ENCODE data around the gene RIC8B. TPM values are rescaled to one million over a fixed set of nuclear protein-coding genes. Genes with fewer than 3 reads are reported as not detected.

The RIC8B gene
- polyA plus RNA-seq, 1 donor (not counting 4 experiments of a cell fraction or from before 2014, with no cell fraction given), result 6.8 TPM

DNA sequence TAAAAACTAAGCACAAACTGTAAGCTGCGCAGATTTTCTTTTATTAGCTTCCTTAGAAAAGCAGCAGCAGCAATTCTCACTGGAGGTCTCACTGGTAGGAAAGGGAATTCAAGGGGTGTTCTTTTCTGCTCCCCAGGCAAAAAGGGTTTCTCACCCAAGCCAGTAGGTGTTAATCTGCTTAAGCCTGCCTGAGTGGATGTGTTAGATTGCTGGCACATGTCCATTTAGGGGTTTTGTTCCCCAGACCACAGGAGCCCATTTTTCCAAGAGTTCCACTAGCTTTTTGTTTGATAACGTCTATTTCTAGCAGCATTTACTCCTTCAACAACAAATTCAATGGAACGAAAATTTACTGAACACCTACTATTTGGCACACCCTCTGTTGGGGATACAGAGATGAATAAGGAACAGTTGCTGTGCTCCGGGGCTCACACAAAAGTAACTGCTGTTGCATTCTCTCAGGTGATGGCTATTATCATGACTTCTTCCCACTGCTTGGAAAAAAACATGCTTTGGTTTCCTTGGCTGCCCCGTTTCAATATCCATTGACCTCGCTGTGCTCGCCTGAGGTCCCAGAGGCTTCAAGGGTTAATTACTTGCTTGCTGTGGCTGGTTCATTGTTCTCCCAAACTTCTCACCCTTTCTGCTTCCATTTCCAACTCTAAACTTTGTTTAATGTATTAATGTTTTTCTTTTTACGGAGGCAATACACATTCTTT, 31.1 kb upstream of the RIC8B start:
- dilution Hi-C loops (cut with MboI; ENCODE audit: extremely low pct_ligation_motif_present, low sequenced_read_pairs), result no loop called here
- Histone ChIP-seq H3K9me1 (ENCODE audit: control insufficient read depth, extremely low read depth, insufficient read depth, low read length) (no peaks in the 10 kb centered on the region), H3K4me3 (ENCODE audit: control insufficient read depth in 2 of 3, extremely low read depth in 1 of 3, insufficient read depth in 2 of 3, low read depth in 1 of 3, low read length in 3 of 3) (no peak overlapping the region), H3K4me2 (ENCODE audit: control insufficient read depth, extremely low read depth, insufficient read depth, low read depth, low read length) (no peak overlapping the region), H3K36me3 (ENCODE audit: control insufficient read depth in 2 of 2, extremely low read depth in 1 of 2, insufficient read depth in 2 of 2, low read length in 2 of 2) (no peaks in the 10 kb centered on the region), H3K79me2 (ENCODE audit: control insufficient read depth, insufficient read depth, low read length) (no peaks in the 10 kb centered on the region), H2AFZ (ENCODE audit: control insufficient read depth, low read length) (no peak overlapping the region), H3K9me3 (ENCODE audit: control insufficient read depth, low read depth, low read length) (no peaks in the 10 kb centered on the region), H3K4me1 (ENCODE audit: control insufficient read depth, extremely low read depth, insufficient read depth, low read length) (no peaks in the 10 kb centered on the region), H3K27ac (ENCODE audit: control insufficient read depth, insufficient read depth, low read length) (no peak overlapping the region), H4K20me1 (ENCODE audit: control insufficient read depth, extremely low read depth, insufficient read depth, low read length) (no peaks in the 10 kb centered on the region), H3K27me3 (ENCODE audit: control insufficient read depth, extremely low read depth, insufficient read depth, low read length) (peaks cover 9% of the 10 kb centered on the region), H3K9ac (ENCODE audit: control insufficient read depth, extremely low read depth, insufficient read depth, low read length) (no peak overlapping the region)
- TF ChIP-seq, protein P1, sequence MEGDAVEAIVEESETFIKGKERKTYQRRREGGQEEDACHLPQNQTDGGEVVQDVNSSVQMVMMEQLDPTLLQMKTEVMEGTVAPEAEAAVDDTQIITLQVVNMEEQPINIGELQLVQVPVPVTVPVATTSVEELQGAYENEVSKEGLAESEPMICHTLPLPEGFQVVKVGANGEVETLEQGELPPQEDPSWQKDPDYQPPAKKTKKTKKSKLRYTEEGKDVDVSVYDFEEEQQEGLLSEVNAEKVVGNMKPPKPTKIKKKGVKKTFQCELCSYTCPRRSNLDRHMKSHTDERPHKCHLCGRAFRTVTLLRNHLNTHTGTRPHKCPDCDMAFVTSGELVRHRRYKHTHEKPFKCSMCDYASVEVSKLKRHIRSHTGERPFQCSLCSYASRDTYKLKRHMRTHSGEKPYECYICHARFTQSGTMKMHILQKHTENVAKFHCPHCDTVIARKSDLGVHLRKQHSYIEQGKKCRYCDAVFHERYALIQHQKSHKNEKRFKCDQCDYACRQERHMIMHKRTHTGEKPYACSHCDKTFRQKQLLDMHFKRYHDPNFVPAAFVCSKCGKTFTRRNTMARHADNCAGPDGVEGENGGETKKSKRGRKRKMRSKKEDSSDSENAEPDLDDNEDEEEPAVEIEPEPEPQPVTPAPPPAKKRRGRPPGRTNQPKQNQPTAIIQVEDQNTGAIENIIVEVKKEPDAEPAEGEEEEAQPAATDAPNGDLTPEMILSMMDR (optimal IDR thresholded peaks at IDR 0.05 in 1 of 3, IDR thresholded peaks at IDR 0.05 in 1 of 3, conservative IDR thresholded peaks at IDR 0.05 in 1 of 3; ENCODE audit: extremely low read depth in 1 of 3, insufficient read depth in 2 of 3, low read length in 3 of 3), result no peak
- no peak for TF ChIP-seq EZH2 (IDR thresholded peaks at IDR 0.05; ENCODE audit: low read length)
- FAIRE-seq (no peak), DNase-seq (ENCODE audit: low read depth, low spot score) (no peak)

DNA sequence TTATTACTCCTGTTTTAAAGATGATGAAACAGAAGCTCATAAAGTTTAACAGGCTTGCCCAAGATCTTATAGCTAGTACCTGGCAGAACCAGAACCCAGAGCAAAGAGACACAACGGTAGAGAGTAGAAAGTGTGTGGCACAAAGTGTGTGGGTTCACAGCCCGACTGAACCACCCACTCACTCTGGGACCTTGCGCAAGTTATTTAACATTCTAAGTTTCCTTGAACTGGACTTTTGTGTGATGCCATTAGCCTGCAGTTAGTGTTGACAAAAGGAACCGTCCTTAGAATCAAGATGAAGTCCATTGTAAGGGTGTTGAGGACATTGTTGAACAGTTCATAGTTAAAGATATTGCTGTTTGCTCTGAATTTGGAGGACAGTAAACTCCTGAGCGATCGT, 29.9 kb upstream of the RIC8B start:
- no peaks in the 10 kb centered on the region for H4K20me1 ChIP-seq (ENCODE audit: control insufficient read depth, extremely low read depth, insufficient read depth, low read length)
- H3K79me2 ChIP-seq (ENCODE audit: control insufficient read depth, insufficient read depth, low read length), result no peaks in the 10 kb centered on the region
- no peaks in the 10 kb centered on the region for H3K9me3 ChIP-seq (ENCODE audit: control insufficient read depth, low read depth, low read length)
- no peak for FAIRE-seq
- TF ChIP-seq EZH2 (IDR thresholded peaks at IDR 0.05; ENCODE audit: low read length), result no peak
- TF ChIP-seq, protein P1 (optimal IDR thresholded peaks at IDR 0.05 in 1 of 3, IDR thresholded peaks at IDR 0.05 in 1 of 3, conservative IDR thresholded peaks at IDR 0.05 in 1 of 3; ENCODE audit: extremely low read depth in 1 of 3, insufficient read depth in 2 of 3, low read length in 3 of 3), result no peak
- H3K9me1 ChIP-seq (ENCODE audit: control insufficient read depth, extremely low read depth, insufficient read depth, low read length), result no peaks in the 10 kb centered on the region
- H3K36me3 ChIP-seq (ENCODE audit: control insufficient read depth in 2 of 2, extremely low read depth in 1 of 2, insufficient read depth in 2 of 2, low read length in 2 of 2), result no peaks in the 10 kb centered on the region
- dilution Hi-C loops (cut with MboI; ENCODE audit: extremely low pct_ligation_motif_present, low sequenced_read_pairs), result no loop called here
- H3K4me3 ChIP-seq (ENCODE audit: control insufficient read depth in 2 of 3, extremely low read depth in 1 of 3, insufficient read depth in 2 of 3, low read depth in 1 of 3, low read length in 3 of 3), result no peak overlapping the region
- H3K27ac ChIP-seq (ENCODE audit: control insufficient read depth, insufficient read depth, low read length), result no peak overlapping the region
- no peak overlapping the region for H3K9ac ChIP-seq (ENCODE audit: control insufficient read depth, extremely low read depth, insufficient read depth, low read length)
- H3K4me2 ChIP-seq (ENCODE audit: control insufficient read depth, extremely low read depth, insufficient read depth, low read depth, low read length), result no peak overlapping the region
- no peak for DNase-seq (ENCODE audit: low read depth, low spot score)
- H2AFZ ChIP-seq (ENCODE audit: control insufficient read depth, low read length), result no peak overlapping the region
- H3K4me1 ChIP-seq (ENCODE audit: control insufficient read depth, extremely low read depth, insufficient read depth, low read length), result no peaks in the 10 kb centered on the region
- H3K27me3 ChIP-seq (ENCODE audit: control insufficient read depth, extremely low read depth, insufficient read depth, low read length), result peaks cover 9% of the 10 kb centered on the region

Data from keratinocyte (primary cell).